ENCODE measurements around the gene CDK16. TPM values are rescaled to one million over a fixed set of nuclear protein-coding genes. Genes with fewer than 3 reads are reported as not detected.

Gene CDK16
- total RNA-seq (99.2 and 99.9 TPM in 2 replicates), polyA plus RNA-seq (149 and 182 TPM in 2 replicates), polyA minus RNA-seq (130 and 154 TPM in 2 replicates), Bru-seq, nascent RNA (percentile 69 among the genes with signal in this experiment), BruChase-seq, experiment 1, labeled RNA remaining after a 6-hour chase (percentile 92 among the genes with signal in this experiment), BruChase-seq, experiment 2, labeled RNA remaining after a 2-hour chase (percentile 81 among the genes with signal in this experiment)
- 128 and 143 TPM in 2 replicates for polyA plus RNA-seq (2011; cell fraction: cytosol; rRNA removed)
- polyA plus RNA-seq (2011; cell fraction: nucleus; rRNA removed) = 239 and 246 TPM in 2 replicates
- 91.7 and 92.9 TPM in 2 replicates for polyA plus RNA-seq (2012)
- 229 TPM for polyA minus RNA-seq (2011; cell fraction: cytosol; rRNA and poly(A)+ RNA removed)
- 47.6 and 54.2 TPM in 2 replicates for polyA minus RNA-seq (2011; cell fraction: nucleus; rRNA and poly(A)+ RNA removed)
- long read RNA-seq, transcript CDK16-204 (16 exons, 3,158 nt) = minor isoform, 5 of 134 reads
- long read RNA-seq, transcript CDK16-202 (16 exons, 3,144 nt) = major isoform, 62 of 134 reads
- long read RNA-seq, partial matches to known transcripts = 51 of 134 reads
- long read RNA-seq, other reads (novel, unspliced or antisense) = 16 of 134 reads

DNA sequence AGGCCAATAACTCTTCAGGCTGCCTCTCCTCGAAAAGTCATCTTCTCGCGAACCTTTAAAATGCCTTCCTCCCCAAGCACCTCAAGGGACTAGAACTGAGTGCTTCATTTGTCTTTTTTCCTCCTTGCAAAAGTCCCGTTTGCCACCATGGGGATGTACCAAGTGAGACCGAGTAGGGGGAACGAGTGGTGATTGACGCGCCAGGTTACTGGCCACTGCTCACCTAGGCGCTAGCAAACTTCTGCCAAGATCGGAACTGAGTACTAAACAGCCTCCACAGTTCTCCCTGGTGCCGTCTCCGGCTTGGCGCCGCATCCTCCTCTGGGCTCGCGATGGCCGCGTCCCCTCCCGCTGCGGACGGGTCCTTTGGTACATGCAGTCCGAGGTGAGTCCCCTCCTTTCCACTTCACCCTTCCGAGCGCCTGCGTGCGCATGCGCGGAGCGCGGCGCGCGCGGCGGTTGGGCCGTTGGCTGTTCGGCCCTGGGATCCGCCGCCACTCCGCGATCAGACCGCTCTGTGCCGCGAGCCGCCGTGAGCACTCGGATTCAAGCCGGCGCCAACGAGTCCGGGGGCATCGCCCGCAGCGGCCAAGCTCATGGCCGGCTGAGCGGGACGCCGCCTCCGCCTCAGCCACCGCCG is at the start of gene CDK16:
Gene CDK16 (plus strand): TSS at position 402 of the 640 bp plus-strand sequence. CDS start 4,877 bp downstream, outside the sequence.
- intact Hi-C loops (cut with micrococcal nuclease) = loop anchor here (1.0 to 5.0 kb wide), 5 partner anchors 15 to 304 kb away; partner anchors contain the start of genes USP11 and ZNF41

More for the DNA sequence above, at the start of gene CDK16:
- Histone ChIP-seq H3K4me2 (ENCODE audit: insufficient read depth, low read length) (peak within 1 kb of the TSS; percentile 89), H3K36me3 (ENCODE audit: control insufficient read depth in 2 of 2, extremely low read depth in 1 of 2, insufficient read depth in 2 of 2, low read length in 2 of 2) (peaks cover 6 to 27% of the 10 kb centered on the region in 2 experiments), H3K4me1 (ENCODE audit: control insufficient read depth, extremely low read depth, insufficient read depth, low read length) (peaks cover 13% of the 10 kb centered on the region), H3K9me1 (replicated peaks; ENCODE audit: control insufficient read depth, extremely low read depth, insufficient read depth, low read length) (no peaks in the 10 kb centered on the region), H3K9ac (replicated peaks; ENCODE audit: extremely low read depth, insufficient read depth, low read length) (peak within 1 kb of the TSS; percentile 97), H4K20me1 (replicated peaks; ENCODE audit: control insufficient read depth, extremely low read depth, insufficient read depth, low read length) (no peaks in the 10 kb centered on the region), H3K27me3 (ENCODE audit: control insufficient read depth in 2 of 2, insufficient read depth in 2 of 2, low read length in 2 of 2) (no peaks in the 10 kb centered on the region), H3K4me3 (replicated peaks in 1 of 3; ENCODE audit: insufficient read depth in 1 of 3, low read depth in 1 of 3, low read length in 3 of 3) (peak within 1 kb of the TSS; percentile 43 to 80 (median 73)), H3K9me3 (replicated peaks; ENCODE audit: control insufficient read depth, insufficient read depth, low read length) (no peaks in the 10 kb centered on the region), H3K27ac (ENCODE audit: insufficient read depth, low read depth, low read length) (peak within 1 kb of the TSS; percentile 91), H2AFZ (ENCODE audit: low read depth, low read length) (peak within 1 kb of the TSS; percentile 65), H3K79me2 (ENCODE audit: control insufficient read depth, insufficient read depth, low read length) (peaks cover 42% of the 10 kb centered on the region)
- FAIRE-seq (peak; percentile 66), DNase-seq (ENCODE audit: low read depth, low spot score) (peak; percentile 82)
- CTCF ChIA-PET = interaction anchor here (0.9 to 2.0 kb wide), 7 partner anchors 74 to 305 kb away, joined by 3 to 13 read pairs (median 4); partner anchors contain the start of genes NDUFB11 and RBM10
- dilution Hi-C loops (cut with MboI; ENCODE audit: extremely low pct_ligation_motif_present, low sequenced_read_pairs) = no loop called here
- TF ChIP-seq MYC (IDR thresholded peaks at IDR 0.05; ENCODE audit: low read depth, low read length) = no peak
- no peak for TF ChIP-seq GATA2 (IDR thresholded peaks at IDR 0.05; ENCODE audit: insufficient read depth, insufficient read length, low read depth, low read length)
- peak; percentile 64 for TF ChIP-seq POLR2A (IDR thresholded peaks at IDR 0.05; ENCODE audit: low read depth, low read length)
- TF ChIP-seq MAX (IDR thresholded peaks at IDR 0.05; ENCODE audit: insufficient read depth, insufficient read length) = no peak
- TF ChIP-seq POLR2AphosphoS5 (IDR thresholded peaks at IDR 0.05; ENCODE audit: insufficient read depth, low read depth, low read length) = peak; percentile 63
- TF ChIP-seq EZH2 (IDR thresholded peaks at IDR 0.05; ENCODE audit: borderline replicate concordance, low read depth, low read length, severe bottlenecking) = no peak
- POLR2A ChIA-PET = interaction anchor here (0.8 to 1.9 kb wide), 3 partner anchors 15 to 305 kb away, joined by 3 to 10 read pairs (median 5); partner anchors contain the start of gene USP11
- TSS peak; percentile 12 for BruUV-seq (replicated peaks)

All from endothelial cell of umbilical vein (primary cell).